Mucosa of rectum (tissue), 2 donors: ENCODE measurements around the gene IL16.
"Not testable (repeated sequence)": the region's sequence is repeated elsewhere in the genome, so short reads cannot be mapped to it uniquely, and the experiment has no call there.

ENCODE experiments used
- H3K27ac ChIP-seq, 2 donors: one replicate each; pipeline ENCODE4 v1.7.0; 2013; ENCODE audit warnings: inconsistent platforms in 2 of 2, low read depth in 2 of 2, low read length in 2 of 2
- H3K27me3 ChIP-seq, 2 donors: one replicate each; pipeline ENCODE4 v1.7.0; 2013; ENCODE audit warnings: low read length in 2 of 2; ENCODE audit not compliant: control insufficient read depth in 2 of 2, insufficient read depth in 2 of 2
- H3K36me3 ChIP-seq, 2 donors: one replicate each; pipeline ENCODE4 v1.7.0; 2013; ENCODE audit warnings: low read length in 2 of 2; ENCODE audit not compliant: control insufficient read depth in 2 of 2, insufficient read depth in 2 of 2
- H3K4me1 ChIP-seq, 2 donors: one replicate each; pipeline ENCODE4 v1.7.0; 2013; ENCODE audit warnings: low read length in 2 of 2, mild to moderate bottlenecking in 1 of 2; ENCODE audit not compliant: control insufficient read depth in 2 of 2, insufficient read depth in 2 of 2
- H3K4me3 ChIP-seq, 2 donors: one replicate each; pipeline ENCODE4 v1.7.0; 2013; ENCODE audit warnings: low read length in 2 of 2
- H3K9ac ChIP-seq, 2 donors: one replicate each; pipeline ENCODE4 v1.7.0; 2013; ENCODE audit warnings: low read length in 2 of 2, low read depth in 1 of 2, mild to moderate bottlenecking in 1 of 2
- H3K9me3 ChIP-seq, 2 donors: one replicate each; pipeline ENCODE4 v1.7.0; 2013; ENCODE audit warnings: low read length in 2 of 2; ENCODE audit not compliant: control insufficient read depth in 2 of 2
- donor health status: healthy.
- donor health status: Normal muscosa, but diverticular disease.

IL16 gene

DNA sequence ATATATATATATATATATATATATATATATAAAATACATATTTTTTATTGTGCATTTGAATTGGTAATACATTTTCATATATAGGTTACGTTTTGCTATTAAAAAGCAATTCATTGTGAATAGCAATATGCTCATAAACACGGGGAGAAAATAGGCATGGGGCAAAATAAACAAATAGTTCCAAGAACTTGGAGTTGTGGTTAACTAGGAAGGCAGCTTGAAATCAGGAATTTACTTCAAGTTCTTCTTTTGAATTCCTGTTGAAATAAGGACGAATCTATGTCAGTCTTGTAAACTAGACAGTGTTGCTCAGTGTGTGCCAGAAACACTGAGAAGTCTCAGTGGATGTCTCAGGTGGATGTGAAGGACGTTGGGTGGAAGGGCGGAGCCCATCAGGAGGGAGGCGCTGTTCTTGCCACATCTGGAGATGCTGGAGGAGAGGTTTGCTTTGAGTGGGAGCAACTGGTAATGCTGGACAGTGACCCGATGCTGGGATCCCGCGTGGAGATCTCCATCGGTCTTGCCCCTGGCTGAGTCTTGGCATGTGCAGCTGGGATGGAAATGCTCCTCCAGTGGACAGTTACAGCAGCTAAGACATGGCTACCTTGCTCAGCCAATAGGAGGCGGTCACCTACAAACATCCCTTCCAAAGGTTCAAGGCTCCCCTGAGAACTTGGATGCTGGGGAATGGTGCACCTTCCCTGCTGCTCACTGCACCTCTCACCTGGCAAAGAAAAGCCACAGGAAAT lies 2.5 kb downstream of the IL16 start:
- no peak overlapping the region for H3K9ac ChIP-seq
- no peaks in the 10 kb centered on the region for H3K4me1 ChIP-seq
- H3K36me3 ChIP-seq = no peaks in the 10 kb centered on the region
- H3K27ac ChIP-seq = no peak overlapping the region
- H3K27me3 ChIP-seq = no peaks in the 10 kb centered on the region
- H3K9me3 ChIP-seq = no peaks in the 10 kb centered on the region
- H3K4me3 ChIP-seq = no peak overlapping the region

DNA sequence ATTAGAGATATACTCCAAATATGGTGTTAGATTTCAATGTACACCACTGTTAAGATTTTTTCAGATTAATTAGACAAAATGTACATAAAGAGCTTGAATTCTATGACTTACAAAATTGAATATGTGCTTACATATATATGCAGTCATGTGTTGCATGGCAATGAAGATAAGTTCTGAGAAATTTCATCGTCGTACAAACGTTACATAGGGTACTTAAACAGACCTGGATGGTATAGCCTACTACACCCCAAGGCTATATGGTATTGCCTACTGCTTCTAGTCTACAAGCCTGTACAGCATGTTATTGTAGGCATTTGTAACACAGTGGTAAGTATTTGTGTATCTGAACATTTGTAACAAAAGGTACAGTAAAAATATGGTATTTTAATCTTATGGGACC lies 9.3 kb downstream of the IL16 start:
- H3K36me3 ChIP-seq = no peaks in the 10 kb centered on the region
- no peak overlapping the region for H3K27ac ChIP-seq
- no peaks in the 10 kb centered on the region for H3K27me3 ChIP-seq
- H3K9me3 ChIP-seq = no peaks in the 10 kb centered on the region
- H3K9ac ChIP-seq = no peak overlapping the region
- H3K4me3 ChIP-seq = no peak overlapping the region
- no peaks in the 10 kb centered on the region for H3K4me1 ChIP-seq

DNA sequence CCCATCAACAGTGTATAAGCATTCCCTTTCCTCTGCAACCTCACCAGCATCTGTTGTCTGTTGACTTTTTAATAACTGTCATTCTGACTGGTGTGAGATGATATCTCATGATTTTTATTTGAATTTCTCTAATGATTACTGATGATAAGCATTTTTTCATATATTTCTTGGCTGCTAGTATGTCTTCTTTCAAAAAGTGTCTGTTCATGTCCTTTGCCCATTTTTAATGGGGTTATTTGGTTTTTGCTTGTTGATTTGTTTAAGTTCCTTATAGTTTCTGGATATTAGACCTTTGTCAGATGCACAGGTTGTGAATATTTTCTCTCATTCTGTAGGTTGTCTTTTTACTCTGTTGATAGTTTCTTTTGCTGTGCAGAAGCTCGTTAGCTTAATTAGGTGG lies 11.3 kb downstream of the IL16 start:
- H3K4me3 ChIP-seq, H3K9ac ChIP-seq, H3K4me1 ChIP-seq, H3K36me3 ChIP-seq, H3K27me3 ChIP-seq, H3K27ac ChIP-seq, H3K9me3 ChIP-seq: not testable (repeated sequence)

DNA sequence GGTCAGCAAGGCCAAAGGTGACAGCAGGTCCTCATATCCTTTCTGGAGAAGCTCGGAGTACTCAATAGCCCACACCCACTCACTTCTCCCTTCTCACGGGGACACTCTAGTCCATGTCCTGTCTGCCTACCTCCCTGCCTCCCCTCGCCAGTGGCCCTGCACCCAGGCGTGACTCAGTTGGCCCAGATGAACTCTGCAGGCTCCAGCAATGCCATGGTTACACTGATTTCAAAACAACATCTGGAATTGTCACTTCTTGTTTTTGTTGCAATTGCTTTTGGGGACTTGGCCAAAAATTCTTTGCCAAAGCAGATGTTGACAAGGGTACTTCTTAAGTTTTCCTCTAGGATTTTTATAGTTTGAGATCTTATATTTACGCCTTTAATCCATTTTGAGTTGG lies 13.0 kb downstream of the IL16 start:
- no peak overlapping the region for H3K9ac ChIP-seq
- H3K27ac ChIP-seq = no peak overlapping the region
- H3K9me3 ChIP-seq = peaks cover 3 to 4% of the 10 kb centered on the region in 2 donors
- no peaks in the 10 kb centered on the region for H3K4me1 ChIP-seq
- H3K36me3 ChIP-seq = no peaks in the 10 kb centered on the region
- H3K27me3 ChIP-seq = no peaks in the 10 kb centered on the region
- no peak overlapping the region for H3K4me3 ChIP-seq

DNA sequence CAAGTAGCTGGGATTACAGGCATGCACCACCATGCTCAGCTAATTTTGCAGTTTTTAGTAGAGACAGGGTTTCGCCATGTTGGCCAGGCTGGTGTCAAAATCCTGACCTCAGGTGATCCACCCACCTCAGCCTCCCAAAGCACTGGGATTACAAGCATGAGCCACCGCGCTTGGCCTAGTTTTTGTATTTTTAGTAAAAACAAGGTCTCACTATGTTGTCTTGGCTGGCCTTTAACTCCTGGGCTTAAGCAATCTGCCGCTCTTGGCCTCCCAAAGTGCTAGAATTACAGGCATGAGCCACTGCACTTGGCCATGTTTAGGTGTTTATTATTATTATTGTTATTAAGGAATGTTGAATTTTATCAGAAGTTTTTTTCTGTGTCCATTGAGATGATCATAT lies 14.7 kb downstream of the IL16 start:
- peaks cover 3 to 4% of the 10 kb centered on the region in 2 donors for H3K9me3 ChIP-seq
- no peak overlapping the region for H3K27ac ChIP-seq
- H3K4me1 ChIP-seq = no peaks in the 10 kb centered on the region
- H3K36me3 ChIP-seq = no peaks in the 10 kb centered on the region
- no peaks in the 10 kb centered on the region for H3K27me3 ChIP-seq
- H3K9ac ChIP-seq = no peak overlapping the region
- H3K4me3 ChIP-seq = no peak overlapping the region

DNA sequence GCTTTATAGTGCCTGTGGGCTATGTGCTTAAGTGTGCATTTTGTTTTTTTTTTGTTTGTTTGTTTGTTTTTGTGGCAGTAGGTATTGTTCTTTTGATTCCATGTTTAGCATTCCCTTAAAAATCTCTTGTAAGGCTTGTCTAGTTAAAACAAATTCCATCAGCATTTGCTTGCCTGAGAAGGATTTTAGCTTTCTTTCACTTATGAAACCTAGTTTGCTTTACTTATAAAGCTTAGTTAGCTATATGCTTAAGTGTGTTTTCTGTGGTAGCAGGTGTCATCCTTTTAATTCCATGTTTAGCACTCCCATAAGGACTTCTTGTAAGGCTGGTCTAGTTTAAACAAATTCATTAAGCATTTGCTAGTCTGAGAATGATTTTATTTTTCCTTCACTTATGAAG lies 17.3 kb downstream of the IL16 start:
- no peak overlapping the region for H3K27ac ChIP-seq
- H3K4me1 ChIP-seq = no peaks in the 10 kb centered on the region
- H3K36me3 ChIP-seq = no peaks in the 10 kb centered on the region
- H3K9ac ChIP-seq = no peak overlapping the region
- no peak overlapping the region for H3K4me3 ChIP-seq
- peaks cover 3 to 4% of the 10 kb centered on the region in 2 donors for H3K9me3 ChIP-seq
- no peaks in the 10 kb centered on the region for H3K27me3 ChIP-seq

DNA sequence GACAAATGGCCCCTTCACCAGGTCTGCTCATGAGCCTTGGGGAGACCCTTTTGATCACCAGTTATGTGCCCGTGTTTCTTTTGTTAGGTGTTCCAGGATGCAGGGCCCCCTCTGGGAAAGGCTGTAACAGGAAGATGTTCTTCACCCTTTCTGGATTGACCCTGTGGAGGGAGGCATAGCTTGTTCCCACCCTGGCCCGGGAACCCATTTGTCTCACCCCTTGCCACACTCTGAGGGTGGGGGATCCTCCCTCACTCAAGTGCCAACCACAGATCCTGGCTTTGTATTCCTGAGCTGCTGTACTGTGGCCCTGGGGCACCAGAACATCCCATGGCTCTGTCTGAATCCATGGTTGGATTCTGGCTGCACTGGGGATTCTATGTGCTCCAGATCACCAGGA lies 18.9 kb downstream of the IL16 start:
- H3K9me3 ChIP-seq = peaks cover 3 to 4% of the 10 kb centered on the region in 2 donors
- no peak overlapping the region for H3K27ac ChIP-seq
- no peaks in the 10 kb centered on the region for H3K4me1 ChIP-seq
- H3K4me3 ChIP-seq = no peak overlapping the region
- no peaks in the 10 kb centered on the region for H3K27me3 ChIP-seq
- no peaks in the 10 kb centered on the region for H3K36me3 ChIP-seq
- H3K9ac ChIP-seq = no peak overlapping the region

DNA sequence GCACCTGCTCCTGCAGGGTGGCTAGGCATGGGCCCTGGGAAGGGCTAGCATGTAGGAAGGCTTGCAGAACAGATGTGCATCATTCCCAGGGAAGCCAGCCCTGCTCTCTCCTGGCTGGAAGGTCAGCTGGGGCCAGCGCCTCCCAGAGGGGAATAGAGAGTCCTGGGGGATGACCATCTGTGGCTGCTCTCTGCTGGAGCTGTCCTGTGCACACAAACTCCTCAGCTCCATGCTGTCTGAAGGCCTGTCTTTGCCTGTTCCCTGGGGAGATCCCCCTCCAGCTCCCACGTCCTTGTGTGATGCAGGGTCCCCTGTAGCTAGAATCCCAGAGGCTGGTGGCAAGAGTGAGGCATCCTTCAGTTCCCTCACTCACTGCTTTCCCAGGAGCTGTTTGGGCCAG lies 19.3 kb downstream of the IL16 start:
- peaks cover 3 to 4% of the 10 kb centered on the region in 2 donors for H3K9me3 ChIP-seq
- H3K9ac ChIP-seq = no peak overlapping the region
- H3K27ac ChIP-seq = no peak overlapping the region
- H3K4me3 ChIP-seq = no peak overlapping the region
- no peaks in the 10 kb centered on the region for H3K36me3 ChIP-seq
- no peaks in the 10 kb centered on the region for H3K27me3 ChIP-seq
- no peaks in the 10 kb centered on the region for H3K4me1 ChIP-seq

DNA sequence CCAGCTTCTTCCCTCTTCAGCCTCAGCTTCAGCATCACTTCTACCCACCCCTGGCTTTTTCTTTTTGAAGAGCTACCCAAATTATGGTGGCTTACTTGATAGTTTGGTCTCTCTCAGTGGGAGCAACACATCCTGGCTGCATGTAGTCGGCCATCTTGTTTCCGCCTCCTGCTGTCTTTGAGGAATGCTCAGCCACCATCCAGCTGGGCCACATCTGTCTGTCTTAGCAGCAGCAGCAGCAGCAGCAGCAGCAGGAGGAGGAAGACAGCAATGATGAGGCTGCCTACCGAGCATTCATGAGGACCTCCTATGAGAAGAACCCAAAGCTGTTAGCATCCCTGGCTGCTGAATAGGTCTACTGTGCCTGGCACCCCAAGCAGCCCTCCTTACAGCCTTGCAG lies 19.7 kb downstream of the IL16 start:
- no peaks in the 10 kb centered on the region for H3K4me1 ChIP-seq
- H3K9ac ChIP-seq = no peak overlapping the region
- H3K9me3 ChIP-seq = peaks cover 3 to 4% of the 10 kb centered on the region in 2 donors
- H3K4me3 ChIP-seq = no peak overlapping the region
- no peak overlapping the region for H3K27ac ChIP-seq
- no peaks in the 10 kb centered on the region for H3K27me3 ChIP-seq
- H3K36me3 ChIP-seq = no peaks in the 10 kb centered on the region

DNA sequence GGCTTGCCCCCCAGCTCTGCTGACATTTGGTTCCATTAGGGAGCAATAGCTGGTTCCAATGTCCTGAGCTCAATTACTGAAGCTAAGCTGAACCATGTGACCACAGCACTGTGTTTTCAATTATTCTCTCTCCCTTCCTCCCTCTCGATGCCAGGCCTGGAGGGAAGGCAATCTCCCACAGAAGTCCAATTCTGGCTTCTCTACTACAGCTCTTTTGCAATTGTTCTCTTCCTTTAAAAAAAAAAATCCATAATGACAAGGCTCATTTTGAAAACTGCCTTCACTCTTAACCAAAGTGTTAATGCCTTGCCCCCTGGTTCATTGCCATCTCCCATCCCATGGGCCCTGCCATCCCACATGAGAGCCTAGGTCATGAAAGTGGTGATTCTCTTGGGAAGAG lies 24.8 kb downstream of the IL16 start:
- Histone ChIP-seq H3K36me3 (no peaks in the 10 kb centered on the region), H3K9me3 (no peaks in the 10 kb centered on the region), H3K9ac (no peak overlapping the region), H3K4me1 (no peaks in the 10 kb centered on the region), H3K27ac (no peak overlapping the region), H3K4me3 (no peak overlapping the region), H3K27me3 (no peaks in the 10 kb centered on the region)

DNA sequence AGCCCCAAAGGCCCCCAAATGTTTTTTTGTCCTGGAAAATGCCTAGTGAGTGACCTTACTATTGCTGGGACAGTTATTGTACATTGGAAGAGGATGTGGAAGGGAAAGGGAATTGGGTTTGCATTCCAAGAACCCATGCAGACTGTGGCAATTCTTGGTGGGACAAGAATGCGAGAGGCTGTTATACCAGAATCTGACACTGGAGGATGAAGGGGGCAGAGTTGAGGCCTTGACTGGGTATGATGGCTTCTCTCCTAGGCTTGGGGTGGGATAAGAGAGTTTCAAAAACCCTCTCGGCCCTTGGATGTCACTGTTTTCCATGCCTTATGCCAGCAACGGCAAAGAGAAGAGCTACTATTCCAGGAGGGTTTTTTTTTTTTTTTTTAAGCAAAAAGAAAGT lies 25.3 kb downstream of the IL16 start:
- no peak overlapping the region for H3K9ac ChIP-seq
- H3K27me3 ChIP-seq = no peaks in the 10 kb centered on the region
- no peak overlapping the region for H3K27ac ChIP-seq
- no peaks in the 10 kb centered on the region for H3K4me1 ChIP-seq
- no peak overlapping the region for H3K4me3 ChIP-seq
- H3K36me3 ChIP-seq = no peaks in the 10 kb centered on the region
- no peaks in the 10 kb centered on the region for H3K9me3 ChIP-seq
